Gastroesophageal sphincter (tissue), 3 donors: ENCODE data around the gene IL1RL1.

ENCODE experiments used
- EP300 ChIP-seq: sonication (generic); formaldehyde crosslinking; IDR thresholded peaks from one replicate; pipeline ENCODE4 v1.6.1; 2017; ENCODE audit warnings: antibody characterized with exemption, mild to moderate bottlenecking
- POLR2A ChIP-seq, 2 donors: fragments of 450-650 bp; IDR thresholded peaks; one replicate each; pipeline ENCODE4 v1.6.1; 2017; ENCODE audit warnings: antibody characterized with exemption in 2 of 2, mild to moderate bottlenecking in 2 of 2, moderate library complexity in 1 of 2
- POLR2AphosphoS5 ChIP-seq: sonication (generic); formaldehyde crosslinking; IDR thresholded peaks from one replicate; pipeline ENCODE4 v1.6.1; 2017; ENCODE audit warnings: antibody characterized with exemption
- TF ChIP-seq, protein P1 (sequence below), 4 experiments: fragments of 200-600 bp in 2 of 4; fragments of 450-650 bp in 2 of 4; sonication (generic) in 1 of 4; IDR thresholded peaks; one replicate each; pipeline ENCODE4 v1.5.1; 2017 to 2019; ENCODE audit warnings: antibody characterized with exemption in 4 of 4, mild to moderate bottlenecking in 2 of 4, moderate library complexity in 2 of 4

DNA sequence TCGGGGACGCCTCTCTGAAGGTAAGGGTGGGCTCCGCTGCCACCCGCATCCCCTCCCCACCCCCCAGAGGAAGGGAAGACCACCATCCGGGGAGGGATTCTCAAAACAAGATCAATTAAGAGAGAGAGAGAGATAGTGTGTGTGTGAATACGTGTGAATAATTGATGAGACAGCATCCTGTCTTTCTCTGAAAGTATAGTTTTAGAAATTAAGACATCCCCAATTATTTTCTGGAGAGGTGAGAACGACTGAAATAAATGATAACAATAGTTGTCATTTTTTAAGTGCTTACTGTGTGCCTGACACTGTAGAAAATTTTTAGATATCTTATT is 45.0 kb downstream of the IL1RL1 start:
- TF ChIP-seq, protein P1, sequence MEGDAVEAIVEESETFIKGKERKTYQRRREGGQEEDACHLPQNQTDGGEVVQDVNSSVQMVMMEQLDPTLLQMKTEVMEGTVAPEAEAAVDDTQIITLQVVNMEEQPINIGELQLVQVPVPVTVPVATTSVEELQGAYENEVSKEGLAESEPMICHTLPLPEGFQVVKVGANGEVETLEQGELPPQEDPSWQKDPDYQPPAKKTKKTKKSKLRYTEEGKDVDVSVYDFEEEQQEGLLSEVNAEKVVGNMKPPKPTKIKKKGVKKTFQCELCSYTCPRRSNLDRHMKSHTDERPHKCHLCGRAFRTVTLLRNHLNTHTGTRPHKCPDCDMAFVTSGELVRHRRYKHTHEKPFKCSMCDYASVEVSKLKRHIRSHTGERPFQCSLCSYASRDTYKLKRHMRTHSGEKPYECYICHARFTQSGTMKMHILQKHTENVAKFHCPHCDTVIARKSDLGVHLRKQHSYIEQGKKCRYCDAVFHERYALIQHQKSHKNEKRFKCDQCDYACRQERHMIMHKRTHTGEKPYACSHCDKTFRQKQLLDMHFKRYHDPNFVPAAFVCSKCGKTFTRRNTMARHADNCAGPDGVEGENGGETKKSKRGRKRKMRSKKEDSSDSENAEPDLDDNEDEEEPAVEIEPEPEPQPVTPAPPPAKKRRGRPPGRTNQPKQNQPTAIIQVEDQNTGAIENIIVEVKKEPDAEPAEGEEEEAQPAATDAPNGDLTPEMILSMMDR (IDR thresholded peaks at IDR 0.05) = no peak
- TF ChIP-seq POLR2A (IDR thresholded peaks at IDR 0.05) = no peak
- TF ChIP-seq EP300 = no peak
- TF ChIP-seq POLR2AphosphoS5 = no peak
